ENCODE data around the gene NDUFC2.

- TF ChIP-seq, protein P1, sequence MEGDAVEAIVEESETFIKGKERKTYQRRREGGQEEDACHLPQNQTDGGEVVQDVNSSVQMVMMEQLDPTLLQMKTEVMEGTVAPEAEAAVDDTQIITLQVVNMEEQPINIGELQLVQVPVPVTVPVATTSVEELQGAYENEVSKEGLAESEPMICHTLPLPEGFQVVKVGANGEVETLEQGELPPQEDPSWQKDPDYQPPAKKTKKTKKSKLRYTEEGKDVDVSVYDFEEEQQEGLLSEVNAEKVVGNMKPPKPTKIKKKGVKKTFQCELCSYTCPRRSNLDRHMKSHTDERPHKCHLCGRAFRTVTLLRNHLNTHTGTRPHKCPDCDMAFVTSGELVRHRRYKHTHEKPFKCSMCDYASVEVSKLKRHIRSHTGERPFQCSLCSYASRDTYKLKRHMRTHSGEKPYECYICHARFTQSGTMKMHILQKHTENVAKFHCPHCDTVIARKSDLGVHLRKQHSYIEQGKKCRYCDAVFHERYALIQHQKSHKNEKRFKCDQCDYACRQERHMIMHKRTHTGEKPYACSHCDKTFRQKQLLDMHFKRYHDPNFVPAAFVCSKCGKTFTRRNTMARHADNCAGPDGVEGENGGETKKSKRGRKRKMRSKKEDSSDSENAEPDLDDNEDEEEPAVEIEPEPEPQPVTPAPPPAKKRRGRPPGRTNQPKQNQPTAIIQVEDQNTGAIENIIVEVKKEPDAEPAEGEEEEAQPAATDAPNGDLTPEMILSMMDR (IDR thresholded peaks at IDR 0.05) = no peak
- no peak for TF ChIP-seq POLR2A (IDR thresholded peaks at IDR 0.05)
Observed at GRCh38 chr11:78097666-78098385, 18.2 kb upstream of the NDUFC2 start.
